Peyer's patch (tissue), 4 donors: ENCODE data around the gene BIN1. TPM values are rescaled to one million over a fixed set of nuclear protein-coding genes. Genes with fewer than 3 reads are reported as not detected.

Experiments used
- DNase-seq, 3 donors: peaks; one replicate each; pipeline ENCODE4 v3.0.0-alpha.2; 2017 to 2019
- H3K27ac ChIP-seq, 4 donors: fragments of 200-600 bp; sonication (generic); one replicate each; pipeline ENCODE4 v1.5.1; 2016 to 2019
- H3K27me3 ChIP-seq, 2 donors: fragments of 200-600 bp; sonication (generic); one replicate each; pipeline ENCODE4 v1.5.1; 2019
- H3K36me3 ChIP-seq, 3 donors: fragments of 200-600 bp; sonication (generic); one replicate each; pipeline ENCODE4 v1.5.1; 2016 to 2019
- H3K4me1 ChIP-seq, 4 donors: fragments of 200-600 bp; sonication (generic); one replicate each; pipeline ENCODE4 v1.5.1; 2016 to 2019
- H3K4me3 ChIP-seq, 4 donors: fragments of 200-600 bp; sonication (generic); 1 replicate in 3 of 4; 2 replicates in 1 of 4; pipeline ENCODE4 v1.5.1; 2016 to 2019; ENCODE audit warnings: mild to moderate bottlenecking in 1 of 4
- H3K9me3 ChIP-seq, 4 donors: fragments of 200-600 bp; sonication (generic); one replicate each; pipeline ENCODE4 v1.5.1; 2016 to 2019; ENCODE audit warnings: mild to moderate bottlenecking in 1 of 4
- CTCF ChIP-seq, 6 experiments: fragments of 450-650 bp in 4 of 6; fragments of 200-600 bp in 2 of 6; sonication (generic) in 1 of 6; IDR thresholded peaks; one replicate each; pipeline ENCODE4 v1.5.1; 2017 to 2019; ENCODE audit warnings: antibody characterized with exemption in 6 of 6, mild to moderate bottlenecking in 3 of 6, moderate library complexity in 1 of 6
- POLR2A ChIP-seq, 2 donors: fragments of 450-650 bp; IDR thresholded peaks; one replicate each; pipeline ENCODE4 v1.5.1; 2017; ENCODE audit warnings: antibody characterized with exemption in 2 of 2, mild to moderate bottlenecking in 2 of 2, moderate library complexity in 2 of 2
- total RNA-seq, 4 donors: library from RNA; depleted of rRNA; stranded (reverse); fragments of >200 nt; gene quantifications; one replicate each; pipeline ENCODE4 v1.1.0, GENCODE V29; 2016

Gene BIN1
- total RNA-seq, 4 donors from 2014 or later, result 22.2 to 81.7 (median 47.2) TPM

GRCh38 chr2:127054604-127054930 lies 52.4 kb downstream of the BIN1 start:
- DNase-seq, result no peak
- Histone ChIP-seq H3K27me3 (no peaks in the 10 kb centered on the region), H3K9me3 (no peaks in the 10 kb centered on the region), H3K27ac (no peak overlapping the region), H3K4me3 (no peak overlapping the region), H3K36me3 (no peaks in the 10 kb centered on the region), H3K4me1 (peaks cover 0 to 7% (median 7%) of the 10 kb centered on the region in 4 donors)
- no peak for TF ChIP-seq POLR2A (IDR thresholded peaks at IDR 0.05)
- no peak for TF ChIP-seq CTCF (IDR thresholded peaks at IDR 0.05)

GRCh38 chr2:127053731-127054603 lies 53.0 kb downstream of the BIN1 start:
- Histone ChIP-seq H3K4me3 (no peak overlapping the region), H3K27me3 (no peaks in the 10 kb centered on the region), H3K4me1 (peaks cover 0 to 7% (median 7%) of the 10 kb centered on the region in 4 donors), H3K27ac (peak overlapping the region in 1 of 4 donors; percentile 36), H3K36me3 (peaks cover 0 to 2% (median 0%) of the 10 kb centered on the region in 3 donors), H3K9me3 (no peaks in the 10 kb centered on the region)
- TF ChIP-seq CTCF (IDR thresholded peaks at IDR 0.05) (no peak), POLR2A (IDR thresholded peaks at IDR 0.05) (no peak)
- peak in 2 of 3 donors; percentile 67 to 73 for DNase-seq

- H3K9me3 ChIP-seq, result no peaks in the 10 kb centered on the region
- no peak for TF ChIP-seq CTCF (IDR thresholded peaks at IDR 0.05)
- TF ChIP-seq POLR2A (IDR thresholded peaks at IDR 0.05), result no peak
- H3K4me3 ChIP-seq, result no peak overlapping the region
- H3K27me3 ChIP-seq, result no peaks in the 10 kb centered on the region
- H3K4me1 ChIP-seq, result peaks cover 0 to 7% (median 7%) of the 10 kb centered on the region in 4 donors
- H3K27ac ChIP-seq, result no peak overlapping the region
- DNase-seq, result peak in 1 of 3 donors; percentile 48
- peaks cover 0 to 8% (median 0%) of the 10 kb centered on the region in 3 donors for H3K36me3 ChIP-seq
Observed at GRCh38 chr2:127052771-127053691, 53.9 kb downstream of the BIN1 start.

- H3K27ac ChIP-seq, result no peak overlapping the region
- DNase-seq, result peak in 1 of 3 donors; percentile 51
- TF ChIP-seq CTCF (IDR thresholded peaks at IDR 0.05), result no peak
- TF ChIP-seq POLR2A (IDR thresholded peaks at IDR 0.05), result no peak
- peaks cover 0 to 7% (median 7%) of the 10 kb centered on the region in 4 donors for H3K4me1 ChIP-seq
- H3K27me3 ChIP-seq, result no peaks in the 10 kb centered on the region
- H3K36me3 ChIP-seq, result peaks cover 0 to 8% (median 0%) of the 10 kb centered on the region in 3 donors
- no peak overlapping the region for H3K4me3 ChIP-seq
- H3K9me3 ChIP-seq, result no peaks in the 10 kb centered on the region
Observed at GRCh38 chr2:127052057-127052770, 54.7 kb downstream of the BIN1 start.
